NCI-H1694 treated with DMSO at 0.1 percent for 48 hours (cell line): ENCODE data around the gene MRPS5.

ENCODE experiments used
- DNase-seq: peaks from one replicate; lab custom pipeline; 2025; lab: John Stamatoyannopoulos, UW

MRPS5 gene

DNA sequence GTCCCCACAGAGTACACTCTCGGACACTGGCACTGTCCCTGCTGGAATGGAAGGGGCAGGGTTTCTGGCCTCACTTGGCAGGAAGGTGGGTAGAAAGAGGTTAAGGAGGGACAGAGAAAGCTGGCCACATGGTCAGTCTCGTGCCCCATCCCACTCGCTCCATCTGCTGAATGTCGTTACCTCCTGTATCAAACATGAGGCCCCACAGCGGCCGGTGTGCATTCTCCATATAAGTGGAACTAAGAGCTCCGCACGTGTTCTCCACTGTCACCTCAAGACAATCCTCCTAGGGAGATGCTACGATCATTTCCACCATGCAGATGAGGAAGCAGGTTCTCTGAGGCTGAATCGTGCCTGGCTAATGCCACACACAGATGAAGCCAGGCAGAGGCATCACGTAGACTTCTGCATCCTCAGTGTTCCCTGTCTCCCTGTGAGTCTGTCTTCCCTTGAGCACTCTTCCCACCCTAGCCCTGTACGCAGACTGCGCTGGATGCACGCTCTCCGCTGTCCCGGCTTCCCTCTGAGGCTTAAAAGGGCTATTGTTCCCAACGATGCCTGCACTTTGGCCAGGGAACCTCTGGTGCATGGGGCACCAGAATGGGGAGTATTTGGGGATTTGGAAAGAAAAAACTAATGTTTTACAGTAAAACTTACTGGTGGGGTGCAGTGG is 61.0 kb downstream of the MRPS5 start:
- no peak for DNase-seq

- no peak for DNase-seq
Measured at GRCh38 chr2:95059656-95060370, 61.8 kb downstream of the MRPS5 start.

GRCh38 chr2:95058989-95059641 is 62.5 kb downstream of the MRPS5 start:
- no peak for DNase-seq

DNA sequence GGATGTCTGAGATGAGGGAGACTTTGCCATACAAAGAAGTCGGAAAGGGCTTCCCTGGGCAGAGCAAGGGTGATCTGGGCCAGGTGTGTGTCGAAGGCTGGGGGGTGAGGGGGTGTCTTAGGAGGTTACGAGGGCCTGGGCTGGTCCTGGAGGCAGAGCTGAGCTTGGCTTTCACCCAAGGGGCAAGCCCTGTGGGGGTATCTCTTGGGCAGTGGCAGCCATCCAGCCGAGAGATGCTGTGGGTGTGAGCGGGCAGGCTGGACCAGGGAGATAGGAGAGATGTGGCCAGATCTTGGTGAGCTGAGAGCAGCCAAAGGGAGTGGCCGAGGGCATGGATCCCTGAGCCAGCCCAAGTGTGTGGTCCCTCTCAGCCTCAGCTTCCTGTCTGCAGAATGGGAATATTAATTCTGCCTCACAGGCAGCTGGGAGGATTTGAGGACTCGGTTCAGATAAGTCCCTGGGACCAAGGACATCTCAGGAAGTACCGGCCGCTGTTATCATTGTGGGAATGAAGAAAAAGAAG is 63.1 kb downstream of the MRPS5 start:
- no peak for DNase-seq

DNA sequence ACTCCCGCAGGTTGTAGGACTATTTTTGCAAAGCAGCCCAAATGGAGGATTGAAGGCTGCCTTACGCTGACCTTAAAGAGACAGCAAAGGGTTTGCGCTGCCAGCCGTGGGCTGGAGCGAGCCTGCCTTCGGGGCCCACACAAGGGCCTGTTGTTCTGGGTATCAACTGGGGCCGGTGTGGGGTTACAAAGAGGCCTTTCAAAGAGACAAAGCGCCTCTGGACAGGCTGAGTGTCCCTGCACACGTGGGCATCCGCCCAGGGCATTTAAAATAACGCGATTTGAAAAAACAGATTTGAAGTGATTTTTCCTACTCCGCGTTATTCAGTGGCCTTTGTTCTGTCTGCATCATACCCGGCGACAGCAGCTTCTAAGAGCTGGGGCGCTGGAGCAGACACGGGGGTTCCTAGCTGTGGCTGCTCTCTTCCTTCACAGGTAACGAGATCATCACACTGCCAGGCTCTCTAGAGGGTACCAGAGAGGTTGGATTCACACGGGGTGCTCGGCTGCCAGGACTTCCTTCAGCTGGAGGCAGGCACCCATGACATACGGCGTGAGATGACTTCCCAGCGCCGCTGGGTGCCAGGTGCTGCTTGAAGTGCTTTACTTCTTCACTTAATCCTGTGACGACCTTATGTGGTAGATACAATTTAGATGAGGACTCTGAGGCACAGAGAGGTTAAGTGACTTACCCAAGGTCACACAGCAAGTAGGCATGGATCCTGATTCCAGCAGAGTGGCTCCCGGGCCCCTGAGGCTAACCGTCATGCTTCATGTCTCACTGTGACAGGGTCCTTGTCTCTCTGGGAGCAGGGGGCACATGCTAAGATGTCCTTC is 63.9 kb downstream of the MRPS5 start:
- no peak for DNase-seq

GRCh38 chr2:95056461-95057459 is 64.8 kb downstream of the MRPS5 start:
- no peak for DNase-seq

- no peak for DNase-seq
Measured at GRCh38 chr2:95056044-95056443, 65.6 kb downstream of the MRPS5 start.

- DNase-seq, result no peak
Measured at GRCh38 chr2:95055262-95055661, 66.3 kb downstream of the MRPS5 start.

DNA sequence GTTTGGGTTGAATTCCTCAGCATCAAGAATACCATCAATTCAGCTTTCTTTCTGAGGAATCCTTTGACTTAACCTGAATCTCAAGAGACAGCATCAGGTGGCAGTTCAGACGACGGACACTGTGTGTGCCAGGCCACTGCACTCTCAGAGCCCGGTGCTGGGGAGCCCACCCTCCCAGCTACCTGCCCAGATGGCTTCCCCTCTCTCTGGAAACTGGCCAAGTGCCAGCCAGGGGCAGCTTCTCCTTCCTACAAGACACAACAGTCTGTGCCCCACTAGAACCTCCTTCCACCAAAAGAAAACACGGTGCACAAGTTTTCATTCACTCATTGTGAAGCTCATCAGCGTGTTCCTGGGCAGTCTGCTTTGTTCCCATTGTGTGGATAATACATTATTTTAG is 67.6 kb downstream of the MRPS5 start:
- DNase-seq, result no peak

DNA sequence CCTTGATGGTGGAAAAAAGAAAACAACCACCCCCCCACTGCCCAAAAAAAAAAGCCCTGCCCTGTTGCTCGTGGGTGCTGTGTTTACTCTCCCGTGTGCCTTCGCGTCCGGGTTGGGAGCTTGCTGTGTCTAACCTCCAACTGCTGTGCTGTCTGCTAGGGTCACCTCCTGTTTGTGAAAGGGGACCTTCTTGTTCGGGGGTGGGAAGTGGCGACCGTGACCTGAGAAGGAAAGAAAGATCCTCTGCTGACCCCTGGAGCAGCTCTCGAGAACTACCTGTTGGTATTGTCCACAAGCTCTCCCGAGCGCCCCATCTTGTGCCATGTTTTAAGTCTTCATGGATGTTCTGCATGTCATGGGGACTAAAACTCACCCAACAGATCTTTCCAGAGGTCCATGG is 68.1 kb downstream of the MRPS5 start:
- DNase-seq, result no peak

- DNase-seq, result no peak
Measured at GRCh38 chr2:95052804-95053479, 68.7 kb downstream of the MRPS5 start.

- DNase-seq, result no peak
Measured at GRCh38 chr2:95052307-95052706, 69.3 kb downstream of the MRPS5 start.

GRCh38 chr2:95051626-95052025 is 70.0 kb downstream of the MRPS5 start:
- DNase-seq, result no peak

DNA sequence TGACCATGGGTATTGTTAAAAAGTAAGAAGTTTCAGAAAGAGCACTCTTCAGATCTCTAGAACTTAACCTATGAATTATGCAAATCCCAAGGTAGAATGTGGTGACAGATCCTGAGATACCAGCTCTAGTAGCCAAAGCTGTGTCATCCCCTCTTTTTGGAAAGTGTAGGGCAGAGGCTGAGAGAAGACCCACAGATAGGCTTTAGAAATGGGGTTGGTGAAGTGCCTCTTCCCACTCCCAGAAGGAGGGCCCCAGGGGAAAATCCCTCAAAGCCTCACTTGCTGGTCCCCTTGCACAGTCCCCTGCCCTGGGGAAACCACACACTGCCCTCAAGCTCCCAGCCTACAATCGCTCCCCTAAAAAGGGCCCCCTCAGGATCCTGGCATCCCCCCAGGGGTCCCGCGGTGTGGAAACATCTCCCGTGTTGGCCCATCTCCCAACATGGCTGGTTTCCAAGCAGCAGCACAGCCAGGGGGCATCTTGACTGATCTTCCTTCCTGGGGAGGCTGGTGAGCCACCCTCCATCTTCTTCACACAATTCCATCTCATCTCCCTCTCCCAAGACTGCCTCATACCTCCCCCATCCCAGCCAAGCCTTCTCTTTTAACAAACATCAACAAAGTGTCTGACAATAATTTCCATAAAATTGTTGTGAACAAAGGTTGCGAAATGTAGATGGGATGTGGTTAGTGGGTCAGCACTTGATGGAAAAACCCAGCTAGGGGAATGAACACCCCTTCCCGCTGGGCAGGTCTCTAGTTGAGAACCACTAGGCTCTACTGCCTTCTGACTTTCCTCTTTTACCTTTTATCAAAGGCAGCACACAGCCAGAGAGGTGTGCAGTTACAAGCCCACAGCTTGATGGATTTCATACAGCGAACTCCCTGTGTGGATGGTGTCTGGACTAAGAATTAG is 71.0 kb downstream of the MRPS5 start:
- DNase-seq, result no peak

DNA sequence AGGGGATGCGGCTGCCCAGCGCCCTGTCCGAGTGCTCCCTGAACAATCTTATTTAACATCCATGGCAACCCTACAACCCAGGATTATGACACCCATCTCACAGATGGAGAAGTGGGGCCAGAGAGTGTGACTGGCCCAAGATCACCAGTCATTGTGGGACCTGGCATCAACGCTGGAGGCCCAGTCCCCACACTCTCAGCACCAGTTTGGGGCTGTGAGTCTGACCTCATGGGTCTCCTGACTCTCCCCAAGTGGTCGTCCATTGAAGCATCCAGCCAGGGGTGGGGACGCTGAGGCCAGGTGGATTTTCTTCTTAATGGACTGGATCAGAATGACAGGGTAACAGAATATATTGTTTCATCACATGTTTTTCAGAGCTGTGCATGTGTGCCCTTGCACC is 71.6 kb downstream of the MRPS5 start:
- DNase-seq, result no peak

DNA sequence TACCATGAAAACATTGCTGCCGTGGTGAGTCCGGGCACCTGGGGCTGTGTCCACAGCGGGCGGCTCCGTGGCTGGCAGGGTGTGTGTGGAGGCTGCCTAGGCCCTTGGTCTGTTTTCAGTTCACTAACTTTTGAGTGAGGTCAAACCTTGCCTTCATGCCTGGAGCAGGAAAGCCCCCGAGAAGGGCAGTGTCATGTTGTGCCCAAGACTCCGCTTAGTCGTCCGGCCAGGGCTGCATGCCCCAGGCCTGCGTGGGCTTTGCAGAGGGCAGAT is 72.0 kb downstream of the MRPS5 start:
- no peak for DNase-seq

DNA sequence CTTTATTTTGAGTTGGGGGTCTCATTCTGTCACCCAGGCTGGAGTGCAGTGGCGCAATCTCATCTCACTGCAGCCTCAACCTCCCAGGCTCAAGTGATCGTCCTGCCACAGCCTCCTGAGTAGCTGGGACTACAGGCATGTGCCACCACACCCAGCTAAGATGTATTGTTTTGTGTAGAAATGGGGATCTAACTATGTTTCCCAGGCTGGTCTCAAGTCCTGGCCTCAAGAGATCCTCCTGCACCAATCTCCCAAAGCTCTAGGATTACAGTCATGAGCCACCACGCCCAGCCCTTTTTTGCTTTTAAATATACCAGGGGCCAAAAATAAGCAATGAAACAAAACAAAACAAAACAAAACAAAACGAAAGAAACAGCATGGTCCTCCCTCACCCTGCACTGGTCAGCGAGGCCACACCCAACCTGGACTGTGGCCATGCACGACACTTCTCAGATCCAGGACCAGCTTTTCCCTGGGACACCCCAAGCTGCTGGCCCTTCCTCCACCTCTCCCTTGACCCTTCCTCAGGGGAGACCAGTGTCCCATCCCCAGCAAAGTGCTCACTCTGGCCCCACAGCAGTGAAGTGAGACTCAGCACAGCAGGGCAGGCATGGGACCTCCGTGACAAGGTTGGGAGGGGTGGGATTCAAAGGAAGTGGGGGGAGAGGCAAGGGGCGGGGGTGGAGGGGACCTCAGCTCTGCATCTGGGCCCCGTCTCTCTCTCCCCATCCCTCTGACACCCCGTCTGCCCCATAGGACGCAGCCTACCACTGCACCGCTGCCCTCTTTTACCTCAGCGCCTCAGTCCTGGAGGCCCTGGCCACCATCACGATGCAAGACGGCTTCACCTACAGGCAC is 72.6 kb downstream of the MRPS5 start:
- no peak for DNase-seq
